ENCODE data around the gene CDC42BPB.

Gene CDC42BPB

GRCh38 chr14:103073367-103073875, 16.1 kb upstream of the CDC42BPB start:
- no peak for DNase-seq (ENCODE audit: low spot score)

DNA sequence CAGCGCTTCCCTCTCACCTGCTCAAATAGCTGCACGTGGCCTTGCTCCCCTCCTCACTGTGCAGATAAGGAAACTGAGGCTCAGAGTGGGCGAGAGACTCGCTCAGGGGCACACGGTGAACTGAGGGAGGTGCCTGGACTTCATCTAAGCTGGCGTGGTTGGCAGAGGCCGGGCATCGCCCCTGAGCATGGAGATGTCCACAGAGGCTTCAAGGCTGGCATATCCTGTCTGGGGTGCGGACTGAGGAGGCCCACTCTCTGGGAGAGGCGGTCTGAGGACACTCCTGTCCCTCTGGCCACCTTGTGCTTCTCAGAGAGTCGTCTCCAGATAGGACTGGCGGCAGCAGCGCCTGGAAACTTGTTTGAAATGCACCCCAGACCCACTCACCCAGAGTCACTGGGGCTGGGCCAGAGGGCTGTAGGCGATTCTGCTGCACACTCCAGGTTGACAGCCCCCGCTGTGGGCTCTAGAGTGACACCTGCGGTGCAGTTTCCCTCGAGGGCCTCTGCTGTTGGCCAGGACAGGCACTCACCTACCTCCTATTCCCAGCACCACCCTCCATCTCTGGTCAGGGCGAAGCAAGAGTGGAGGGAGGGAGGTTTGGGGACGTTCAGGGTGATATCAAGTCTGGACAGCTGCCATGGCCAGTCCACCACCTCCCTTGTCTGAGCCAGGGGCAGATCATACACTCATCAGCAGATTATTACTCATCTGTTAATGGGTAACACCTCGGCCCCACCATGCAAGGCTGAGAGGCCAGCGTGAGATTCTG, 15.4 kb upstream of the CDC42BPB start:
- DNase-seq (ENCODE audit: low spot score): no peak

DNA sequence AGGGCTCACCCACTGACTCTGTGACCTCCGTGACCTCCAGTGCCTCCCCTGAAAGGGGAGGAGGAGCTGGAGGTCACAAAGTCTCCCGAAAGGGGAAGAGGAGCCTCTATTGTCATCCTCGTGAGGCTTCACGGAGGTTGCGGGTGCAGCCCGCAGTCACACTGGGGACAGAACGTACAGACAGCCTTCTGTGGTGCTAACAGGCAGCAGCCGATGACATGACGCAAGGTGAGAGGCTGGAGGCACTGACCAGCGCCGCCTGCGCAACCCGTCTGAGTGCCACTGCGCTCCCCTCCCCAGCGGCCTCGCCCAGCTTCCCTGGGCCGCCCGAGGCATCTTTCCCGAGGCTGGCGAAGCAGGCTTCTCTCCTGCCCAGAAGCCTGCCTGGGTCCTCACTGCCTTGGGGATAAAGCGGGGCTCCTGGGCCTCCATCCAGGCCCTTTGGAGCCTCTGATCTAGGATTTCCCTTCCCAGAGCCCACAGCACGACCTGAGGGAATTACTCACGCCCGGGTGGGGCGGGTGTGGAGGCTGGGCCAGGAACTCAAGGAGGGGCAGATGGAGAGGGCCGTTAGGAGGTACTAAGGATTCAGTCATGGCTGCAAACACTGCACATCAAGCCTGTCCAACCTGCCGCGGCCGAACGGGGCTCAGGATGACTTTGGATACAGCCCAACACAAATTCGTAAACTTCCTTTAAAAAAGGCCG, 14.3 kb upstream of the CDC42BPB start:
- DNase-seq (ENCODE audit: low spot score): no peak

GRCh38 chr14:103070971-103071542, 13.7 kb upstream of the CDC42BPB start:
- no peak for DNase-seq (ENCODE audit: low spot score)

GRCh38 chr14:103070263-103070885, 13.0 kb upstream of the CDC42BPB start:
- no peak for DNase-seq (ENCODE audit: low spot score)

- no peak for DNase-seq (ENCODE audit: low spot score)
These were observed 11.2 kb upstream of the CDC42BPB start for GRCh38 chr14:103068351-103069073.

- DNase-seq (ENCODE audit: low spot score): no peak
These were observed 10.0 kb upstream of the CDC42BPB start for GRCh38 chr14:103067231-103067954.

- DNase-seq (ENCODE audit: low spot score): no peak
These were observed 9.1 kb upstream of the CDC42BPB start for GRCh38 chr14:103066399-103066798.

DNA sequence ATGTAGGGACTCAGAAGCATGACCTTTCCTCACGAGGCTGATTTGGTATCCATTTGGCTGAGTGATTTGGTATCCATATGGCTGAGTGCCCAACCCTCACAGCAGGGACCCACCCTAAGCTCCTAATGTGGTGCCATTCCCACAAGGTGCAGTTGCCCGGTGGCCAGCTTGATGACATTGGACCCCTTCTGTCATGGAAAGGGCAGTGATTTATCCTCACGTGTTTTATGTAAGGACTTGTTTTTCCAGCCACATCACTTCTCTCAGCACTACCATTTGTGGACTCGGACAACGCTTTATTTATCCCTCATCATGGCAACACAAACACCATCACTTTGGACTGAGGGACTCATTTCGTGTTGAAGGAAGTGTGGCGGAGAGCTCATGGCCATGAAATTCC, 8.5 kb upstream of the CDC42BPB start:
- no peak for DNase-seq (ENCODE audit: low spot score)

DNA sequence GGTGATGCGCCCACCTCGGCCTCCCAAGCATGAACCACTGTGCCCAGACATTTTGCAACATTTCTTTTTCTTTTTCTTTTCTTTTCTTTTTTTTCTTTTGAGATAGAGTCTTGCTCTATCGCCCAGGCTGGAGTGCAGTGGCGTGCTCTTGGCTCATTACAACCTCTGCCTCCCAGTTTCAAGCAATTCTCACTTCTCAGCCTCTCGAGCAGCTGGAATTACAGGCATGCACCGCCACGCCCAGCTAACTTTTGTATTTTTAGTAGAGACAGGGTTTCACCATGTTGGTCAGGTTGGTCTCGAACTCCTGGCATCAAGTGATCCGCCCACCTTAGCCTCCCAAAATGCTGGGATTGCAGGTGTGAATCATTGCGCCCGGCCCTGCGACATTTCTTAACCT, 7.6 kb upstream of the CDC42BPB start:
- DNase-seq (ENCODE audit: low spot score): no peak

GRCh38 chr14:103064436-103064835, 7.1 kb upstream of the CDC42BPB start:
- no peak for DNase-seq (ENCODE audit: low spot score)

- no peak for DNase-seq (ENCODE audit: low spot score)
These were observed 4.2 kb upstream of the CDC42BPB start for GRCh38 chr14:103061482-103061976.

GRCh38 chr14:103059556-103059955, 2.2 kb upstream of the CDC42BPB start:
- DNase-seq (ENCODE audit: low spot score): no peak

GRCh38 chr14:103058164-103059055, 1.1 kb upstream of the CDC42BPB start:
- no peak for DNase-seq (ENCODE audit: low spot score)

DNA sequence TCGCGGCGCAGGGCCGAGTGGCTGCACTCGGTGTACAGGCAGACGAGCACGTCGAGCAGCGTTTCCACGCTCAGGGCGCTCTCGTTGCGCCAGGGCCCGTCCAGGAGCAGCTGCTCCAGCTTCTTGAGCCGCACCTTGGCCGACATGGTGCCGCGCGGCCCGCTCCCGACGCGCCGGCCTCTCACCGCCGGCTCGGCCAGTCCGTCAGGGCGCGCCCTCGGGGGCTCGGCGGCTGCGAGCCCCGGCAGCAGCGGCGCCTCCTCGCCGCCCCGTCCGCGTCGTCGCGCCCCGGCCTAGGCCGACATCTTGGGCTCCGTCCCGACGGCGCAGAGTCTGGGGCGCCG, 349 bp downstream of the CDC42BPB start:
- peak; percentile 25 for DNase-seq (ENCODE audit: low spot score)

DNA sequence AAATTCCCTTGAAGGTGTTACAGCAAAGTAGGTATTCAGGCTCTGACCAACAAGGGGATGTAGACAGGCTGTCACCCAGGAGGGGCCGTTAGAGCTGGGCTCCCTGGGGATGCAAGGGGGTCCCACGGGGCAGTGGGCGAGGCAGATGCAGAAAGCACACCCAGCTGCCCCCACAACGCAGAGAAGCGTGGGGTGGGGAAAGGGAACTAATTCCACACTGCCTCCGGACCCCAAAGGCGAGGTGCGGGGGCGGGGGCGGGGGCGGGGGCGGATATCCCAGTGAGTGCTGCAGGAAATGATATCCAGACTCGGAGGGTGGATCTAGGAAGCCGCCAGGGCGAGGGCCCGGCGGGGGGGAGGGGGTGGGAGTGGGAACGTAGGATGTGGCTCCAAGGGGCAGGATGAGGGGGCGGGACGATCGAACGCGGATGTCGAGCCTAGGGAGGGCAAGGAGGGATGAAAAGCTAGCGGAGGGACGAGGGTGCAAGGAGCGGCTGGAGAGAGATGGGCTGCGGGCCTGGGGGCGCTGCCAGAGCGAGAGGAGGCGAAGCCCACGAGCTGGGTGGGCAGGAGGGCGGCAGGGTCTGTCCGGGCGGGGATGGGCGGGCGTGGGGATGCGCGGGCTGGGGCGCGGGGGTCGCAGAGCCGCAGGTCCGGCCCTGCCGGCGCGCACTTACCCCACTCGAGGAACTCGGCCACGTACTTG, 874 bp downstream of the CDC42BPB start:
- DNase-seq (ENCODE audit: low spot score): peak; percentile 25

- DNase-seq (ENCODE audit: low spot score): no peak
These were observed 1.7 kb downstream of the CDC42BPB start for GRCh38 chr14:103055695-103056094.

GRCh38 chr14:103052407-103052806, 4.9 kb downstream of the CDC42BPB start:
- DNase-seq (ENCODE audit: low spot score): no peak

GRCh38 chr14:103050935-103051334, 6.4 kb downstream of the CDC42BPB start:
- no peak for DNase-seq (ENCODE audit: low spot score)

Measured in putamen (tissue), 1 donor.